ENCODE data around the gene CTSG.
A peak's percentile ranks its signal among the peaks of the same experiment; 100 is the strongest.
"Not testable (repeated sequence)": the region's sequence is repeated elsewhere in the genome, so short reads cannot be mapped to it uniquely, and the experiment has no call there.

The CTSG gene, protein sequence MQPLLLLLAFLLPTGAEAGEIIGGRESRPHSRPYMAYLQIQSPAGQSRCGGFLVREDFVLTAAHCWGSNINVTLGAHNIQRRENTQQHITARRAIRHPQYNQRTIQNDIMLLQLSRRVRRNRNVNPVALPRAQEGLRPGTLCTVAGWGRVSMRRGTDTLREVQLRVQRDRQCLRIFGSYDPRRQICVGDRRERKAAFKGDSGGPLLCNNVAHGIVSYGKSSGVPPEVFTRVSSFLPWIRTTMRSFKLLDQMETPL

DNA sequence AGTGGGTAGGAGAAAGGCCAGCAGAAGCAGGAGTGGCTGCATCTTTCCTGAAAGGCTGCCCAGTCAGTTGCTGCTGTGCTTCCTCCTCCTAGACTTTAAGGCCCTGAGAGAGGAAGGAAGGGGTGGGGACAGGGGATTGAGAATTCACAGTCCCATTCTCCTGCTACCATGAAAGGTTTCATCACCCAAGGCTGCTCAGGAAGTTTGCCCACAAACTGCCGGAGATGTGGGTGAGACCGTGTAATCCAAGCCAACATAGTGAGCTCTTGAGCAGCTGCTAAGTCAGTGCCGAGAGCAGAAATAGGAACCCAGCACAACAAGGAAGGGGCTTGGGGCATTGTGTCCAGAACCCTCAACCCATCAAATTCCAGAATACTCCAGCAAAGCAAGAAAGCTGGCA lies at the start of gene CTSG:
CTSG (minus strand) TSS at position 69 of the 400 bp plus-strand sequence; CDS start at position 42, 27 bp downstream.
- DNase-seq = no peak

DNA sequence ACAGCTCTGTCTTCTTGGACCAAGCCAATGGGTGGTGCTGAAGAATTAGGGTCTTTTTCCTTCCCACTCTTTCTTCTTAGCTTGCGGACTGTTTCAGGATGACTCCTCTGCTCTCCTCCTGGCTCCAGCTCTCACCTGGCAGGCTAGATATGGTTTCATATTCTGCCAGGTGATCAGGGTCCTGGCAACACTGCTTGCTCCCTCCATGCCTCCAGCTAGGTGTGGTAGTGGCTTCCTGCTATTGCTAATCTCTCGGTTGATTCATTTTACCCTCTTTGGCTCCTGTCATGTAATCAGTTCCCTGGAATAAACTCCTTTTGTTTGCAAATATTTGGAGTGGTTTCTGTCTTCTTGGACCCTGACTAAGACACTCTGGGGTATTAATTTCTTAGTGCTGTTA lies 37.7 kb upstream of the CTSG start:
- no peak for DNase-seq

DNA sequence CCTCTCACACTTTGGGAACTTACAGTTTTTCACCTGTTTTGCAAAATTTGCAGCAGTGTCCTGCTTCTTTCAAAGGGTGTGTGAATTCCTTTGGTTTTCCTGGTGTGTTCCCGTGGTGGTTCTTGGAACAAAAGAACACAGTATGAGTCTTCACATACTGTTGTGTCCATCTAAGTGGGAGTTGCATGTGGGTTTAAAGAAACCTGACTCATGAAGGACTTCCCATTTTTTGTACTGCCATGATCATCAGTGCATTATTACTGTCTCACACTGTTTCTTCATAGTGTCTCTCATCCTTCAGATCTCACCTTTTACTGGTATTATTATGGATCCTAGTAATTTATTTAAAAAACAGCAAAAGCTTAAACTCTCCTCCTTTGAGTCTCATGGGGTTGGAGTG lies 37.2 kb upstream of the CTSG start:
- no peak for DNase-seq

DNA sequence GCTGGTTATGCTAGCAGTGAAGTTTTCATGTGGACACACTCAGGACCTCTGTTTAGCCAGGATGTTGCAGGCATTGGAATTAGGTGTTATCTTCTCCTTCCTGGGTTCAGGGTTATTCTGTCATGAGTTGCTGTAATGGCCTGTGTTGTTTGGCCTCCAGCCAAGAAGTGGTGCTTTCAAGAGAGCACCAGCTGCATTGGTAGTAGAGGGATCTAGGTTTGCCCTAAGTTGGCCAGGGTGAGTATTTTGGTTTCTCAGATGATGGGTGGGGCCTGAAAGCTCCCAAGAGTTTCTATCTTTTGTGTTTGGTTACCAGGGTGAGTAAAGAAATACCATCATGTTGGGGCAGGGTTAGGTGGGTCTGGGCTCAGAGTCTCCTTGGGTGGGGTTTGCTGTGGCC lies 36.1 kb upstream of the CTSG start:
- no peak for DNase-seq

DNA sequence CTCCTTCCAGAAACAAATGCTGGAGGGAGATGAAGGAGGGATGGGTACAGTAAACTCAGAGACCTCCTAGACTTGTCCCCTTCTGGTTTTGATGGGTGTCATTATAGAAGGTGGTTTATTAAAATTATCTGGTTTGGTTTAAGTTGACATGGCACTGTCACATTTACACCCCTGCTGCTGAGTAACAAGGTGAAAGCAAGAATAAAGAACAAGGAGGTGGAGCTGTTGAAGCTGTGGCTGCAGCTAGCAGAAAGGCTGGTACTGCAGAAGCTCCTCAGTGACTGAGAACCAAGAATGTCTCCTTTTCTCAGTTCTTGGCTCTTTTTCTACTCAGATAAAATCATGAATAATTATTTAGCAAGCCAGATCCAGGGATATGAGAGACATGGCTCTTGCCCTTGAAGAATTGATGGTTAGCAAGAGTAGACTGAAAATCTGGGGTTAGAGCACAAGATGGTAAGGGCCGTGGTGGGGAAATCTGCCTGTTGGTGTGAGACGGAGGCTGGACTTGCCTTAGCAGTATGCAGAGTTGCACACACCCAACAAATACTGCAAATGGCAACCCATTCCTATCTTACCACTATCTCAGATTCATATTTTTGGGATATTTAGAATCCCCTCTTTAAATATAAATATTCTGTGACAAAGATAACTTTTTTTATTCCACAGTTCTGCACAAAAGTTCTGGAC lies 33.8 kb upstream of the CTSG start, which contains the start of gene GZMH:
GZMH (minus strand) TSS at position 31 of the 690 bp plus-strand sequence. CDS start 72 bp downstream, outside the sequence.
- no peak for DNase-seq

DNA sequence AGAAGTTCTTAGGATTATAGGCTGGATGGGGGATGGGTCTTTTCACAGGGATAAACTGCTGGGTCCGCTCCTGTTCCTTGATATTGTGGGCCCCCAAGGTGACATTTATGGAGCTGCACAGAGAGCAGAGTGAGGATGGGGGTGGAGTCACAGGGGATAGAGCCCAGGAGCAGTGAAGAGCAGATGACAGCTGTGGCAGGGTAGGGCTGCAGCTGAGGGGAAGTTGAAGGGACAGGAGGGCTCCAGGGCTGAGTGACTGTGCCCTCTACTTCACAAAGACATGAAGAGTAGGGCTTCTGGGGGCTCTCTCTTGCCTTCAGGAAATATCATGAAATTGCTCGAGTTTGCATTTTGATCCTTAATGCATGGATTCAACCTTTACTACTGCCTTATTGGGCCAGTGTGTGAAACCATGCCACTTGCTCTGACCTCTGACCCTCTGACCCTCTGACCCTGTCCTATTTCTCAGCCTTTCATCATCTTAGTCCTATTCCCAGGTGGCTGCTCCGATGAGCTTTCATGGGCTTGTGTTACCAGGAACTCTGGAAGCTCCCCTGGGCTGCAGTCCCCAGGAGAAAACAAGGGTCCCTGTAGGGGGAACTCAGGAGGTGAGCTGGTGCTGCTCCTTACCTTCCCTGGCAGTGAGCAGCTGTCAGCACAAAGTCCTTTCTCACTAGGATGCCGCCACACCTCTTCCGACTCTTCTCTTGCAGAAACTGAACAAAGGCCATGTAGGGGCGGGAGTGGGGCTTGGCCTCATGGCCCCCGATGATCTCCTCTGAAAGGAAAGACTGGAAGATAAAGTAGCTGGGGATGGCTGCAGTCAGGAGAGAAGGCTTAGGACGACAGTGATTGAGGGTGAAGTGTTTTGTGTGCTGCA lies 31.8 kb upstream of the CTSG start:
- no peak for DNase-seq

DNA sequence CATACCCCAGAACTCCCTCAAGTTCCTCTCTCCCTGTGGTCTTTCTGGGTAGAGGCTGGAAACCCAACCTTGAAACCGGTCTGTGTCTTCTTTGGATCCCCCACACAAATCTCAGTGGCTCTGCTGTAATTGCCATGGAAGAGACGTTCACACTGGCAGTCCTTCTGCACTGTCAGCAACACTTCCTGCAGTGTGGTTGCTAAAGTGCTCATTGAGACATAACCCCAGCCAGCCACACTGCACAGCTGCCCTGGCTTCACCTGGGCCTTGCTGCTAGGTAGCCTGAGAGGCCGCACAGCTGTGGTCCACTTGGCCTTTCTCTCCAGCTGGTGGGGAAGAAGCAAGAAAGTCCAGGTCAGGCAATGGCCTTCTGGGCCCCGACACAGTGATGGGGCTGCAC lies 31.0 kb upstream of the CTSG start:
- DNase-seq = no peak

DNA sequence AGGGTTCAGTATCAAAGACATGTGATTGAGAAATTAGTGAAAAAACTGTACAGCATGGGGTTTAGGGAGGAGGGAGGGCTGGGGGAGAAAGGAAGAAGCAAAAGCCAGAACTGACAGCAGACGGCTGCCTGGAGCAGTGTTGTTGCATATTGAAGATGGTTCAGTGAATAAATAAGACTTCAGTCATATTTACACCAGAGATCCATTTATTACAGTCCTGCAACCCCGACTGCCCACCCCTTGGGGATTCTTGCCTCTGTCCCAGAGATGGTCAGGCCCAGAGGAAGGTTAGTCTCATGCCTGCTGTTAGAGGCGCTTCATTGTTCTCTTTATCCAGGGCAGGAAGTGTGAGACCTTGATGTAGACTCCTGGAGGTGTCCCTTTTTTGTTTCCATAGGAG lies 30.2 kb upstream of the CTSG start:
- DNase-seq = no peak

DNA sequence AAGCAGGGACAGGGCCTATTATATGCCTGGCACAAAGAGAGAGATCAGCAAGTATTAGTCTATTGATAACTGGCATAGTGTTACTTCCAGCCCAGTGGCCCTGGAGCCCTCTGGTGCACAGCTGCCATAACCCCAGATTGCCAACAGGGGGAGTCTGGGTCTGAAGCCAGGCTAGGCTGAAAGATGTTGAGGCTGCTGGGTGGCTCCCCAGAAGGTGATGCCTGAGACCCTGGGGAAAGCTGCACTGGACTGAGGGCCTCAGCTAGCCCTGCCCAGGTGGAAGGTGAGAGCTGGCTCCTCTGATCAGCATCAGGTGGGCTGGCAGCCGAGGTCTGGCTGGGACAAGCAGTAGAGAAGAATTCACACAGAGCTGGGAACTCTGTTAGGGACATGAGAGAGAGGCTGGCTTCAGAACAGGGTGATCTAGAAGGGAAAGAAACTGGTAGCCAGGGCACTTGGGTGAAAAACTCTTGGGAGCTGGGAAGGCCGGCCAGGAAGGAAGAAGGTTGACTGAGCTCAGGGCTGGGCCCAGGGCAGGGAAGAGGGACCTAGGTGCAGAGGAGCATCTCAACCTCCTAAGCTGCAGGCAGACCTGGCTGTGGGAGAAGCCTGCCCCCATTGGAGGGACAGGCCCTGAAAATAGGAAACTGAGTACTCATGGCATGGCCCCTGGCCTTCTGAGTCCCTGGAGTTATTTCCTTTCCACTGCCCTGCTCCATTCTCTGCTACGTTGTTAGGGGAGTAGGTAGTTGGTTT lies 29.6 kb upstream of the CTSG start:
- peak; percentile 67 for DNase-seq

DNA sequence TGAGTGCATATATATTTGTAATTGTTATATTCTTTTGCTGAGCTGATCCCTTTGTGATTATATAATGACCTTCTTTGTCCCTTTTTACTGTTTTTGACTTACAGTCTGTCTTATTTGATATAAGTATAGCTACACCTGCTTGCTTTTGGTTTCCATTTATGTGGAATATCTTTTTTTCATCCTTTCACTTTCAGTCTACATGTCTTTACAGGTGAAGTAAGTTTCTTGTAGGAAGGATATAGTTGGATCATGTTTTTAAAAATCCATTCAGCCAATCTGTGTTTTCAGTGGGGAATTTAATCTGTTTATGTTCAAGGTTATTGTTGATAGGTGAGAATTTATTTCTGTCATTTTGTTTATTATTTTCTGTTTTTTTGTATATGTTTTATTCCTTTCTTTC lies 21.4 kb upstream of the CTSG start:
- DNase-seq = no peak

DNA sequence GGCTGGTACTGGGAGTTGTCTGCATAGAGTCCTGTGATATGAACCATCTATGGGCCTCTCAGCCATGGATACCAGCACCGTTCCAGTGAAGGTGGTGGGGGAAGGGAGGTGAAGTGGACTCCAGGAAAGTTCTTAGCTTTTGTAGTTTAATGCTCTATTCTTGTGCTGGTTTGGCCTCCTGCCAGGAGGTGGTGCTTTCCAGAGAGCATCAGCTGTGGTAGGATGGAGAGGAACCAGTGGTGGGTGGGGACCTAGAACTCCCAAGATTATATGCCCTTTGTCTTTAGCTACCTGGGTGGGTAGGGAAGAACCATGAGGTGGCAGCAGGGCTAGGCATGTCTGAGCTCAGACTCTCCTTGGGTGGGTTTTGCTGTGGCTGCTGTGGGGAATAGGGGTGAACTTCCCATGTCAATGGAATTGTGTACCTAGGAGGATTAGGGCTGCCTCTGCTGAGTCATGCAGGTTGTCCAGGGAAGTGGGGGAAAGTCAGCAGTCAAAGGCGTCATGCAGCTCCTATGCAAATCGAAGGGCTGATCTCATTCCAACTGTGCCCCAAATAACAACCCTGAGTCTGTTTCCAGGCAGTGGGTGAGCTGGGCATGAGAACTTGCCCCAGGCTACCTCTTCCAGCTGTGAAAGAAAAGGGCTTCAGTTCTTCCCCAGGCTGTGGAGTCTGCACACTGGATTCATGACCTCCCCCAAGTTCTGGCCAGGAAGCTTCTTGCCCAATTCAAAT lies 19.2 kb upstream of the CTSG start:
- DNase-seq = no peak

DNA sequence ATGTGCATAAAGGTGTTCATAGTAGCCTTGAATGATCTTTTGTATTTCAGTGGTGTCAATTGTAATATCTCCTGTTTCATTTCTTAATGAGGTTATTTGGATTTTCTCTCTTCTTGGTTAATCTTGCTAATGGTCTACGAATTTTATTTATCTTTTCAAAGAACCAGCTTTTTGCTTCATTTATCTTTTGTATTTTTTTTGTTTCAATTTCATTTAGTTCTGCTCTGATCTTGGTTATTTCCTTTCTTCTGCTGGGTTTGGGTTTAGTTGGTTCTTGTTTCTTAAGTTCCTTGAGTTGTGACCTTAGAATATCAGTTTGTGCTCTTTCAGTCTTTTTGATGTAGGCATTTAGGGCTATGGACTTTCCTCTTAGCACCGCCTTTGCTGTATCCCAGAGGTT lies 15.0 kb upstream of the CTSG start:
- not testable (repeated sequence) for DNase-seq

DNA sequence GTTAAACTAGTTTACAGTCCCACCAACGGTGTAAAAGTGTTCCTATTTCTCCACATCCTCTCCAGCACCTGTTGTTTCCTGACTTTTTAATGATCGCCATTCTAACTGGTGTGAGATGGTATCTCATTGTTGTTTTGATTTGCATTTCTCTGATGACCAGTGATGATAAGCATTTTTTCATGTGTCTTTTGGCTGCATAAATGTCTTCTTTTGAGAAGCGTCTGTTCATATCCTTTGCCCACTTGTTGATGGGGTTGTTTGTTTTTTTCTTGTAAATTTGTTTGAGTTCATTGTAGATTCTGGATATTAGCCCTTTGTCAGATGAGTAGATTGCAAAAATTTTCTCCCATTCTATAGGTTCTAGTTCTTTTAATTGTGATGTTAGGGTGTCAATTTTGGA lies 8.4 kb upstream of the CTSG start:
- not testable (repeated sequence) for DNase-seq

DNA sequence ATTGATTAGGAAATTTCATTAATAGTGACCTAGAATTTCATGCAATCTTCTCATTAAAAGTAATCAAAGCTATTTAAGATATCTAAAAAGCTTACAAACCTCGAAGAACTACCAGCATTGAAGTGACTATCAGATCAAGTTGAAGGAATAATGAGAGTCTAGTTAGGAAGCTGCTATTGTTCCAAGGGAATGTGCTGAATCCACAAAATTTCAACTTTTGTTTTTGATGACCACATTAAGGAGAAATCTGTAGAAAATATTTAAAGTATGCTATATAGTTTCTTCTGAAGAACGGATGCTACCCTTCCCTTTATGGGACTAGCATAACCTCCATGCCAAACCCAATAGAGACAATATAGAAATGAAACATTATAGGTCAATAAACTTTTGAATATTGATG lies 2.5 kb upstream of the CTSG start:
- no peak for DNase-seq

DNA sequence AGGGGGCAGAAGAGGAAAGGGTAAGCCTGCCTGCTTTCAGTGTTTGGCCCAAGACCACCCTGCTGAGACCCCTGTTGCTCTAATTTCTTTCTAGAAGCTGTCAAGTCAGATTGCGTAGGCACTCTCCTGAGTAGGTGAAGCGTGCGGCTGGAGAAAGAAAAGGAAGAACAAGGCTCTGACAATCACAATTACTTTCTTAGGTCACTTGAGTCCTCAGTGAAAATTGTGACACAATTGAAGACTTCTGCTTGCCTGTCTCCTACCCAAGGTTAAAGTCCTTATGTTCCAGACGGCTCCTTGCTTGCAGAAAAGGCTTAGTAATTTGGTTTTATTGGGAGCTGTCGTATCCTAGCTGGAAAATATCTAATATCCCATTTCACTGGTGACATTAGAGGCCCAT lies 721 bp upstream of the CTSG start:
- DNase-seq = no peak

DNA sequence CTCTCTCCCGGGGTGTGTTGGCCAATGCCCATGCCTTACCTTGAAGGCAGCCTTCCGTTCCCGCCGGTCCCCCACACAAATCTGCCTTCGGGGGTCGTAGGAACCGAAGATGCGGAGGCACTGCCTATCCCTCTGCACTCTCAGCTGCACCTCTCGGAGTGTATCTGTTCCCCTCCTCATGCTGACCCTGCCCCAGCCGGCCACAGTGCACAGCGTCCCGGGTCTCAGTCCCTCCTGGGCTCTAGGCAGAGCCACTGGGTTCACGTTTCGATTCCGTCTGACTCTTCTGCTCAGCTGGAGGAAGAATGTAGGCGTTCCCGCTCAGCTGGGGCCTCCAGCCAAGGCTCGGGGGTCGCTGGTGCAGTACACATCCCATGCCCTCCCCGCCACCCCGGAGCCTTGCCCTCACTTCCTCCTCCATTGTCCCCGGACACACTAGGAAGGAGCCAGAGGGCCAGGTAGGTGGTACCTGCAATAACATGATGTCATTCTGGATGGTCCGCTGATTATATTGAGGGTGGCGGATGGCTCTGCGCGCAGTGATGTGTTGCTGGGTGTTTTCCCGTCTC lies 1.8 kb downstream of the CTSG start:
- DNase-seq = no peak

DNA sequence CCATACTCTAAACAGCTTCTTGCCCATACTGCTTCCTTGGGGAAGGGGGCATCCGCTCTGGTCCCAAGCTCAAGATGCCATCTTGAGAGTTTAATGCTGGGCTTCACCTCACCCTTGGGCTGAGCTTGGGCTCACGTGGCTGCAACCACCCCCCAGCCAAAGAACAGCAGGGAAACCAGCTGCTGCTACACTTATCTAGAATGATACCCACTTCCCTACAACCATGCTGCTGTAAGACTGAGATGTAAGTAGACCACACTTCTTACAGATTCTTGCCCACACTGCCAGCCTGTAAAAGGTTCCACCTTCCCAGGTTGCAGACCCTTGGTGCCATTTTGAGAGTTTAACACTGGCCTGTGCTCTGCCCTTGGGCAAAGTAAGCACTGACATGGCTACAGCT lies 9.7 kb downstream of the CTSG start:
- DNase-seq = no peak

DNA sequence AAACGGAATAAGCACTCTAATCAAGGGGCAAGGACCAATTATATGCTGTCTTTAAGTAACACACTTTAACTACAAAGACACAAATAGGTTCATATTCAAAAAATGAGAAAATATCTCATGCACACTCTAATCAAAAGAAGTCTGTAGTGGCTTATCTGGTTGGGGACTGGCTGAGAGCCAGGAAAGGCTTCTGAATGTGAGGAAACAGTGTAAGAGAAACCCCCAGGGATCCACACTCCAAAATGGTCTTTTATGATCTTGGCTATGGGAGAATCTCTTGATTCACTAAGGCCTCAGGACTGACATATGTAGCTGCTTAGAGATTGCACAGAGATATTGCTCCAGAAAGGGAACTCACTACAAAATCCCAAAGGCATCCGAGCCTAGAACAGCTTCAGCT lies 10.3 kb downstream of the CTSG start:
- no peak for DNase-seq

DNA sequence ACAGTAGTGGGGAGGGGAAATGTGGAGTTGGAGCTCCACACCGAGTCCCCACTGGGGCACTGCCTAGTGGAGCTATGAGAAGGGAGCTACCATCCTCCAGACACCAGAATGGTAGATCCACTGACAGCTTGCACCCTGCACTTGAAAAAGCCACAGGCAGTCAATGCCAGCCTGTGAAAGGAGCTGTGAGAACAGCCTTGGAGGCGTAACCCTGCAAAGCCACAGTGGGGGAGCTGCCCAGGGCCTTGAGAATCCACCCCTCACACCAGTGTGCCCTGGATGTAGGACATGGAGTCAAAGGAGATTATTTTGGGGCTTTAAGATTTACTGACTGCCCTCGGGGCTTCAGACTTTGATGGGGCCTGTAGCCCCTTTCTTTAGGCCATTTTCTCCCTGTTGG lies 12.5 kb downstream of the CTSG start:
- no peak for DNase-seq

DNA sequence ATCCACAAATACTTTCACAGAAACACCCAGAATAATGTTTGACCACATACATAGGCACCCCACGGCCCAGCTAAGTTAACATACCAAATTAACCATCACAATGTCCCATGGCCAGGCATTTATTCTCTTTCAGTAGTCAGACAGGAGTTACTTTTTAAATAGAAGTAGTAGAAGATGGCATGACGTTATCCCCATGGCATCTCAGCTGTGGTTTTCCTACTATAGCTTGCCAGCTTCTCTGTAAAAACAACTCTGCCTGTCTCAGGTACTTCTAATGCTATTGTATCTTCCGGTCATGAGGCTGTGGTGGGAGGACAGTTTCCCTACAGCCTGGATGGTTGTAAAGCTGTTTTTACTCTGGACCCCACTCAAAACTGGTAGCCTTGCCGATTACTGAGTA lies 19.3 kb downstream of the CTSG start:
- DNase-seq = no peak

DNA sequence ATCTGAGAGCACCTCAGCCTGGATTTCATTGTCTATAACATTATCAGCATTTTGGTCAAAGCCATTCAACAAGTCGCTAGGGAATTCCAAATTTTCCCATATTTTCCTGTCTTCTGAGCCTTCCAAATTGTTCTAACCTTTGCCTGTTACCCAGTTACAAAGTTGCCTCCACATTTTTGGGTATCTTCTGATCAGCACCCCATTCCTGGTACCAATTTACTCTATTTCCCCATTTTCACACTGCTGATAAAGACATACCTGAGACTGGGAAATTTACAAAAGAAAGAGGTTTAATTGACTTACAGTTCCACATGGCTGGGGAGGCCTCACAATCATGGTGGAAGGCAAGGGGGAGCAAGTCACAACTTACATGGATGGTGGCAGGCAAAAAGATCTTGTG lies 27.0 kb downstream of the CTSG start:
- not testable (repeated sequence) for DNase-seq
